Placental pericyte (primary cell): Measurements from ENCODE around the gene TCEAL4. TPM values are rescaled to one million over a fixed set of nuclear protein-coding genes. Genes with fewer than 3 reads are reported as not detected.

Experiments
- total RNA-seq: library from RNA; depleted of rRNA; stranded (reverse); fragments of >200 nt; gene quantifications from 2 replicates; pipeline ENCODE4 v1.2.3, GENCODE V29; 2012

TCEAL4 gene
- total RNA-seq = 12.5 and 31.7 TPM in 2 replicates

DNA sequence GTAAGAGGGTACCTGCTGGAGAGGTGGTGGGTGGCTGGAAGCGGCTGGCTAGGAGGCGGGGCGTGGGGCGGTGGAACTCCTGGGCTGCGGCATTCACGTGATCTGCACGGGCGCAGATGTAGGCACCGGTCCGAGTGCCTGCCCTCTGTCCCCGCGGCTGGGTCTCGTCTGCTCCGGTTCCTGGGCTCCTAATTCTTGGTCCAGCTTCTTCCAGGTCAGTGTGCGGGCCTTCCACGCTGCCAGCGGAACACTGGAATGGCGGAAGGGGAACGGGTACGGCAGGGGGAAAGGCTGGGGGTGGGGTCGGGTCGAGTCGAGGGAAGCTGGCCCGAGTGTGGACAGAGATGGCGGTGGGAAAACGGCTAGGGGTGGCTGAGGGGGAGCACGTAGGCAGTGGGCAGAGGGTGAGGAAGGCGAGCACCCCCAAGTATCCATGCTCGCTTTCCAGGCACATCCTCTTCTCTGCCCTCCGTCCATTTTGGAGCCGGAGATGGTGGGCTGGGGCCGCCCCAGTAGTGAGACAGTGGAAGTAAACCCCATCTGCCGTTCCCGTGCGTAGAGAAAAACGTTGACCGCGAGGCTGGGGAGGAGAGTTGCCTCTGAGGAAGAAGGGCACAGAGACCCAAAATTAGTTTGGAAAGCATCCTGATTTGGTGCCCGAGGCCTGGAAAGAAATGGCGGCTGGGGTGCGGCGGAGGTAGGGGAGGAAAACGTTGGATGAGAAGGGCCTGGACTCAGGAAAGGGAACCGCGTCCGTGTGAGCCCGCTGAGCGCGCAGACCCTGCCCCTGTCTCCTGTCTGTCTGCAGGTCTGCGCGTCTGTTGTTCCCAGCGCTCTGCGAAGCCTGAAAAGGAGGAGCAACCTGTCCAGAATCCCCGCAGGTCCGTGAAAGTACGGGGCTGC lies at the start of gene TCEAL4:
TCEAL4 (plus strand) TSS at position 105 of the 903 bp plus-strand sequence. CDS start 1,161 bp downstream, outside the sequence.

DNA sequence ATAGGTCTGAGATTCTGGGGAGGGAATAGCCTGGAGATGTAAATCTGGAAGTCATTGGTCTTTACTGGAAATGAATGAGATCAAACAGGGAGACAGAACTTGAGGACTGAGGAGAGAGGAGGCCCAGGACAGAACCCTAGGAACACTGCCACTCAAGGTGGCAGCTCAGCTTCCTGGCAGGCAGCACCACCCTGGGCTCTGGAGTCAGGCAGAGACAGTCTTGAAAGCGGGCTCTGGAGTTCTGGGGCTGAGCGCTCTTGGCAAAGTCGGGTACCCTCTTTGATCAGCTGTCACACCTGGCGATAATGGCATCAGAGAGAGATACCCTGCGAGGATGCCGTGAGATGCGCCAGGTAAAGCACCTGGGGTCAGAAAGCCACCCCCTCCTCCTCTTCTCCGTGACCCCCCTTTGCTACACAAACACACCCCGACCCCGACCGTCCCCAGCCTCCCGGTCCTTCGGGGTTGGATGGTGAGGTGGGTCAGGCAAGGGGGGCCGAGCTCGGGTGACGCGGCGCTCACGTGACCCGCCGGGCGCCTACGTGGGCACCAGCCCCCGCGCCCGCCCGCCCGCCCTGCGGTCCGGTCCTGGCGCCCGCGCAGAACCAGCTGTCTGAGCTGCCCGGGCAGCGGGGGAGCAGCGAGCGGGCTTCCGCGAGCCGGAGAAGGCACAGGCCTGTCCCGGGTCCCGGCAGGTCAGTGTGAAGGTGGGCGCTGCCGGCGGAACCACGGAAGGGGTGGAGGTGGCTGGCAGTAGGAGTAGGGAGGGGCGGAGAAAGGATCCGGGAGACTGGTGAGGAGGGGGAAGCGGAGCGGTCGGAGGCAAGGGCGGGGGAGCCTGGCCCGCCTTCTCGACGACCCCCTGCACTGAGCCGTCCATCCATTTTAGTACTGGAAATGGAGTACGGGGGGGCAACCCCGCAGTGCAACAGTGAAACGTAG lies 22.3 kb downstream of the TCEAL4 start, which contains the start of gene TCEAL3:
TCEAL3 (plus strand) TSS at position 600 of the 942 bp plus-strand sequence. CDS start 1,102 bp downstream, outside the sequence.

DNA sequence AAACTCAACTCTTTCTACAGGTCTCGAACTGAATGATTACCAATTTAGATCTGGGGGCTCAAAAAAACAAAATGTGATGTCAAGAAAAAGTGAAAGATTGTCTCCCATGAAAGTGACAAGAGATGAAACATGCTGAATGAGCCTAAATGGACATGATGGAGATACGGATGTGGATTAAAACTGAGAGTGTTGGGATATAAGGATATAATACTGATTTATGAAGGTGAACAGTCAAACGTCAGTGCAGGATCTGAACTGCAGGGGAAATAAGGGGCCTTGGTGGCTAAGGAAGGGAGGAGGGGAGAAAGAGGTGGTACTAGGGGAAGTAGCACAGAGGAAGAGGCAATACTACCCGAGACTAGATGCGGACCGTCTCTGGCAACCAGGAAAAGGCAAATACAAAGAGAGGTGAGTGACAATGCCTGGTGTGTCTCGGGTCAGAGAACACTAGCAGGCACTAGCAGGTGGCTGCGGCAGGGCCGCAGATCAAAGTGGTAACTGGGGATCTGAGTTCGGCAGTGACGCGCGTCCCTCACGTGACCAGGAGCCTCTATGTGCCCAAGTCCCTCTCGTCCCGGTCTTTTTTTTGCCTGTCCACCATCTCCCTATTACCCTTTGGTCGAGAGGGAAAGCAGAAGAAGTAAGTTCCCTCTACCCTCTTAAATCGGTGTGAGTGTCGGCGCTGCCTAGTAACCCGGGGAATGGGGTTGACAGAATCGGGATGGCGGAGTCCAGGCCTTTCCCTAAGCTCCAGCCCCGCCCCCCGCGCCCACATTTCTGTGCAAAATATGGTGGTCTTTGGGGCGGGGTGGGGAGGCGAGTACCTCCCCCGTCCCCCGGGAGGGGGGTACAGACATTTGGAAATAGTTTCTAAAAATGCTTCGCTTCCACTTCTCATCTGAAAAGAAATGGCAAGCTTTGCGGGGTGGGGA lies 43.3 kb downstream of the TCEAL4 start, which contains the start of gene TCEAL1:
TCEAL1 (plus strand) TSS at position 590 of the 932 bp plus-strand sequence. CDS start 942 bp downstream, outside the sequence.

Other genes starting within 250 kb of the TCEAL4 start
- 59.6 and 132 TPM in 2 replicates for gene TCEAL9, start 229.0 kb upstream of the TCEAL4 start, total RNA-seq
- 115 and 215 TPM in 2 replicates for gene BEX3, start 209.0 kb upstream of the TCEAL4 start, total RNA-seq
- under 0.01 TPM in 1 of 2 replicates, not detected in the other for gene RAB40A, start 66.0 kb upstream of the TCEAL4 start, total RNA-seq
- gene TCEAL3, start 22.4 kb downstream of the TCEAL4 start, total RNA-seq = 4.6 and 12.9 TPM in 2 replicates
- 10.5 and 16.8 TPM in 2 replicates for gene TCEAL1, start 43.5 kb downstream of the TCEAL4 start, total RNA-seq
- 773 and 866 TPM in 2 replicates for gene MORF4L2, start 101.2 kb downstream of the TCEAL4 start, total RNA-seq
- not detected in 2 replicates for gene TMEM31, start 125.4 kb downstream of the TCEAL4 start, total RNA-seq
- not detected in 2 replicates for gene PLP1, start 191.3 kb downstream of the TCEAL4 start, total RNA-seq
- gene RAB9B, start 246.7 kb downstream of the TCEAL4 start, total RNA-seq = 0.14 TPM in 1 of 2 replicates, not detected in the other